Neuronal stem cell (in vitro differentiated cells): ENCODE measurements around the gene C1QTNF12.
A peak's percentile ranks its signal among the peaks of the same experiment; 100 is the strongest.

Experiments
- DNase-seq: peaks from one replicate; pipeline ENCODE4 v3.0.0-alpha.2; 2013; ENCODE audit warnings: low spot score
- H2AFZ ChIP-seq: one replicate; pipeline ENCODE4 v1.6.1; 2013; ENCODE audit warnings: mild to moderate bottlenecking, low read length, inconsistent platforms
- H2AK5ac ChIP-seq: 2 replicates; pipeline ENCODE4 v1.6.1; 2013; ENCODE audit warnings: low read depth, mild to moderate bottlenecking, inconsistent platforms, low read length, moderate library complexity, mixed read lengths
- H2BK120ac ChIP-seq: 2 replicates; pipeline ENCODE4 v1.6.1; 2013; ENCODE audit warnings: low read depth, mild to moderate bottlenecking, inconsistent platforms, low read length, moderate library complexity, mixed read lengths
- H2BK12ac ChIP-seq: one replicate; pipeline ENCODE4 v1.6.1; 2013; ENCODE audit warnings: low read length, inconsistent platforms
- H2BK15ac ChIP-seq: 2 replicates; pipeline ENCODE4 v1.6.1; 2013; ENCODE audit warnings: mild to moderate bottlenecking, low read length, inconsistent platforms, mixed read lengths
- H2BK5ac ChIP-seq: one replicate; pipeline ENCODE4 v1.6.1; 2013; ENCODE audit warnings: inconsistent platforms, mild to moderate bottlenecking, low read length, moderate library complexity
- H3K14ac ChIP-seq: one replicate; pipeline ENCODE4 v1.6.1; 2013; ENCODE audit warnings: low read length, inconsistent platforms
- H3K18ac ChIP-seq: 2 replicates; pipeline ENCODE4 v1.6.1; 2013; ENCODE audit warnings: low read length, inconsistent platforms
- H3K23ac ChIP-seq: 2 replicates; pipeline ENCODE4 v1.6.1; 2013; ENCODE audit warnings: low read depth, mild to moderate bottlenecking, mixed read lengths, low read length, inconsistent platforms; ENCODE audit not compliant: poor library complexity
- H3K27ac ChIP-seq: replicated peaks from 3 replicates; pipeline ENCODE4 v1.5.1; 2013; ENCODE audit warnings: low read length, inconsistent platforms
- H3K27me3 ChIP-seq, 3 experiments: 2 replicates each; pipeline ENCODE4 v1.6.1; 2013; ENCODE audit warnings: low read length in 3 of 3, mild to moderate bottlenecking in 2 of 3, inconsistent platforms in 1 of 3, low read depth in 1 of 3, mixed read lengths in 1 of 3, moderate library complexity in 1 of 3; ENCODE audit not compliant: control insufficient read depth in 3 of 3, insufficient read depth in 3 of 3
- H3K36me3 ChIP-seq, 2 donors: replicated peaks in 1 of 2; 2 replicates each; pipeline ENCODE4 v1.6.1; 2013; ENCODE audit warnings: low read length in 2 of 2; ENCODE audit not compliant: control insufficient read depth in 2 of 2, insufficient read depth in 2 of 2
- H3K4ac ChIP-seq: 2 replicates; pipeline ENCODE4 v1.6.1; 2013; ENCODE audit warnings: inconsistent platforms, mild to moderate bottlenecking, low read length, moderate library complexity
- H3K4me1 ChIP-seq, 2 donors: 1 replicate in 1 of 2; 2 replicates in 1 of 2; pipeline ENCODE4 v1.6.1; 2013; ENCODE audit warnings: low read length in 2 of 2, low read depth in 1 of 2; ENCODE audit not compliant: control insufficient read depth in 2 of 2, insufficient read depth in 1 of 2
- H3K4me2 ChIP-seq: one replicate; pipeline ENCODE4 v1.6.1; 2013; ENCODE audit warnings: mild to moderate bottlenecking, low read length, inconsistent platforms; ENCODE audit not compliant: insufficient read depth, poor library complexity, severe bottlenecking
- H3K4me3 ChIP-seq, 2 donors: 2 replicates each; pipeline ENCODE4 v1.5.1; 2013; ENCODE audit warnings: low read length in 2 of 2, mild to moderate bottlenecking in 2 of 2, inconsistent platforms in 1 of 2, moderate library complexity in 1 of 2
- H3K79me1 ChIP-seq: one replicate; pipeline ENCODE4 v1.6.1; 2013; ENCODE audit warnings: low read depth, mild to moderate bottlenecking, inconsistent platforms, low read length, moderate library complexity
- H3K9ac ChIP-seq: one replicate; pipeline ENCODE4 v1.6.1; 2013; ENCODE audit warnings: mild to moderate bottlenecking, low read depth, low read length, inconsistent platforms; ENCODE audit not compliant: poor library complexity
- H3K9me3 ChIP-seq, 2 donors: replicated peaks in 1 of 2; 2 replicates each; pipeline versions ENCODE3 to v1.6.1; 2013; ENCODE audit warnings: low read length in 2 of 2, mild to moderate bottlenecking in 2 of 2, inconsistent platforms in 1 of 2, low read depth in 1 of 2, mixed read lengths in 1 of 2, moderate library complexity in 1 of 2; ENCODE audit not compliant: control insufficient read depth in 2 of 2, insufficient read depth in 1 of 2
- H4K8ac ChIP-seq: one replicate; pipeline ENCODE4 v1.6.1; 2013; ENCODE audit warnings: low read depth, mild to moderate bottlenecking, inconsistent platforms, low read length, moderate library complexity
- H4K91ac ChIP-seq: one replicate; pipeline ENCODE4 v1.6.1; 2013; ENCODE audit warnings: low read length, low read depth, mild to moderate bottlenecking, inconsistent platforms; ENCODE audit not compliant: poor library complexity
- WGBS, 2 donors: extraction: QIAGEN DNeasy Blood & Tissue Kit; methylation state at CpG; one replicate each; pipeline ENCODE4 v1.1.7; 2013; ENCODE audit warnings: missing lambda C conversion rate in 2 of 2, mixed read lengths in 1 of 2; ENCODE audit not compliant: insufficient read length in 2 of 2, insufficient replicate concordance in 1 of 2; ENCODE audit errors: extremely low coverage in 2 of 2; 5-methylcytosine and 5-hydroxymethylcytosine counted together

The C1QTNF12 gene

GRCh38 chr1:1232796-1233566 lies 13.5 kb downstream of the C1QTNF12 start:
- no peak overlapping the region for H3K9ac ChIP-seq
- peak overlapping the region; percentile 2 for H2BK12ac ChIP-seq
- H3K27ac ChIP-seq, result no peak overlapping the region
- H3K18ac ChIP-seq, result peak overlapping the region; percentile 70
- peak overlapping the region; percentile 97 for H4K91ac ChIP-seq
- peaks cover 18% of the 10 kb centered on the region for H3K79me1 ChIP-seq
- H3K4me3 ChIP-seq, result peak overlapping the region; percentile 50 to 80
- WGBS, 2 donors, result no CpG with 5 or more reads among the region's 98 CpGs
- H3K23ac ChIP-seq, result peak overlapping the region; percentile 98
- H2AK5ac ChIP-seq, result peak overlapping the region; percentile 100
- H3K4me1 ChIP-seq, result peaks cover 10 to 27% of the 10 kb centered on the region in 2 donors
- no peak overlapping the region for H2AFZ ChIP-seq
- peaks cover 18 to 43% of the 10 kb centered on the region in 2 donors for H3K36me3 ChIP-seq
- H4K8ac ChIP-seq, result peak overlapping the region; percentile 65
- H3K9me3 ChIP-seq, result peaks cover 0 to 12% of the 10 kb centered on the region in 2 donors
- H2BK15ac ChIP-seq, result peak overlapping the region; percentile 89
- peak overlapping the region; percentile 57 for H2BK120ac ChIP-seq
- DNase-seq, result no peak
- peak overlapping the region; percentile 49 for H3K14ac ChIP-seq
- H2BK5ac ChIP-seq, result no peak overlapping the region
- H3K4me2 ChIP-seq, result peak overlapping the region; percentile 15
- H3K27me3 ChIP-seq, result no peaks in the 10 kb centered on the region
- peak overlapping the region; percentile 99 for H3K4ac ChIP-seq

GRCh38 chr1:1232208-1232795 lies 14.2 kb downstream of the C1QTNF12 start, which contains the start of gene B3GALT6:
Gene B3GALT6 (plus strand): TSS chr1:1232237. CDS start chr1:1232279, 42 bp downstream.
- Histone ChIP-seq H2BK12ac (peak within 1 kb of the TSS; percentile 58), H2AK5ac (peak within 1 kb of the TSS; percentile 100), H3K27ac (peak within 1 kb of the TSS; percentile 39), H3K4me3 (peak within 1 kb of the TSS; percentile 61 to 98), H3K23ac (peak within 1 kb of the TSS; percentile 99), H4K8ac (peak within 1 kb of the TSS; percentile 96), H2BK120ac (peak within 1 kb of the TSS; percentile 57), H3K14ac (peak within 1 kb of the TSS; percentile 63), H4K91ac (peak within 1 kb of the TSS; percentile 97), H3K9ac (peak within 1 kb of the TSS; percentile 97), H2BK5ac (peak within 1 kb of the TSS; percentile 95), H3K9me3 (peaks cover 0 to 12% of the 10 kb centered on the region in 2 donors), H3K4me2 (peak within 1 kb of the TSS; percentile 80), H3K36me3 (peaks cover 23 to 49% of the 10 kb centered on the region in 2 donors), H3K18ac (peak within 1 kb of the TSS; percentile 97), H3K79me1 (peaks cover 21% of the 10 kb centered on the region), H3K4ac (peak within 1 kb of the TSS; percentile 99), H3K27me3 (no peaks in the 10 kb centered on the region), H2AFZ (peak within 1 kb of the TSS; percentile 93), H3K4me1 (peaks cover 10 to 21% of the 10 kb centered on the region in 2 donors), H2BK15ac (peak within 1 kb of the TSS; percentile 89)
- no peak for DNase-seq
- WGBS, 2 donors, result no CpG with 5 or more reads among the region's 100 CpGs

GRCh38 chr1:1231400-1232207 lies 14.9 kb downstream of the C1QTNF12 start, which contains the start of gene SDF4:
Gene SDF4 (minus strand): TSS chr1:1232001. CDS start chr1:1228772, 3,229 bp downstream.
- Histone ChIP-seq H2AK5ac (peak within 1 kb of the TSS; percentile 100), H2BK15ac (peak within 1 kb of the TSS; percentile 89), H2AFZ (peak within 1 kb of the TSS; percentile 93), H3K36me3 (peaks cover 26 to 54% of the 10 kb centered on the region in 2 donors), H3K4me2 (peak within 1 kb of the TSS; percentile 80), H3K79me1 (peaks cover 23% of the 10 kb centered on the region), H3K27me3 (no peaks in the 10 kb centered on the region), H3K9ac (peak within 1 kb of the TSS; percentile 97), H3K4me3 (peak within 1 kb of the TSS; percentile 61 to 98), H2BK12ac (peak within 1 kb of the TSS; percentile 58), H3K18ac (peak within 1 kb of the TSS; percentile 97), H2BK120ac (peak within 1 kb of the TSS; percentile 57), H4K91ac (peak within 1 kb of the TSS; percentile 97), H2BK5ac (peak within 1 kb of the TSS; percentile 95), H3K9me3 (peaks cover 0 to 12% of the 10 kb centered on the region in 2 donors), H3K23ac (peak within 1 kb of the TSS; percentile 99), H4K8ac (peak within 1 kb of the TSS; percentile 96), H3K27ac (peak within 1 kb of the TSS; percentile 39), H3K14ac (peak within 1 kb of the TSS; percentile 63), H3K4ac (peak within 1 kb of the TSS; percentile 99), H3K4me1 (peaks cover 10 to 15% of the 10 kb centered on the region in 2 donors)
- peak; percentile 95 for DNase-seq
- WGBS, 2 donors, result no CpG with 5 or more reads among the region's 99 CpGs
